ENCODE results near the gene GADL1.
A peak's percentile ranks its signal among the peaks of the same experiment; 100 is the strongest.

The GADL1 gene

GRCh38 chr3:30695302-30696061 lies 199.0 kb downstream of the GADL1 start:
- DNase-seq, result no peak

- DNase-seq, result no peak
These were observed 199.8 kb downstream of the GADL1 start for GRCh38 chr3:30694668-30695067.

GRCh38 chr3:30694148-30694547 lies 200.3 kb downstream of the GADL1 start:
- no peak for DNase-seq

DNA sequence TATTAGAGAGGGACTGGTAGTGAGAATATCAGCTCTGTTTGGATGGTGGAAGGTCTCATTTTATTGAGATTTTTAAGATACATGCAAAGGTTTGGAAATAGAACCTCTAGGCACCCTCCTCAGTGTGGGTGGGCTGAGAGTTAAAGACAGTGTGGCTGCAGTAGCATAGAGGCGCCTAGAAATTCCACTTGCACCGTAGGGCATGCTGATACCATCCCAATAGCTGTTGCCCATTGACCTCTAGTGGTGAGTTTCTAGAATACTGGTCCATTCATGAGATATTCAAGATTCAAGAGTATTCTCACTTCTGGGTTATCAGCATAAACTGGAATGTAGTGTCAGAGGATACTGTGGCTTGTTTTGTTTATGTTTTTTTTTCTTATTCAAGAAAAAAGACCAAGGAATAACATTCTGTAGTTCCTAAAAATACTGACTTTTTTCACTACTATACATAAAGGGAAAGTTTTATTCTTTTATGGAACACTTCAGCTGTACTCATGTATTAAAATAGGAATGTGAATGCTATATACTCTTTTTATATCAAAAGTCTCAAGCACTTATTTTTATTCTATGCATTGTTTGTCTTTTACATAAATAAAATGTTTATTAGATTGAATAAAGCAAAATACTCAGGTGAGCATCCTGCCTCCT lies 200.9 kb downstream of the GADL1 start:
- DNase-seq, result peak in 18 of 51 donors; percentile 6 to 69 (median 25)

GRCh38 chr3:30692498-30693130 lies 201.8 kb downstream of the GADL1 start:
- peak in 1 of 51 donors; percentile 34 for DNase-seq

- no peak for DNase-seq
These were observed 202.5 kb downstream of the GADL1 start for GRCh38 chr3:30691944-30692343.

GRCh38 chr3:30691249-30691880 lies 203.1 kb downstream of the GADL1 start:
- DNase-seq, result no peak

GRCh38 chr3:30690199-30690598 lies 204.3 kb downstream of the GADL1 start:
- DNase-seq, result no peak

- peak in 3 of 51 donors; percentile 9 to 41 (median 14) for DNase-seq
These were observed 205.5 kb downstream of the GADL1 start for GRCh38 chr3:30688776-30689641.

GRCh38 chr3:30687930-30688570 lies 206.4 kb downstream of the GADL1 start:
- no peak for DNase-seq

DNA sequence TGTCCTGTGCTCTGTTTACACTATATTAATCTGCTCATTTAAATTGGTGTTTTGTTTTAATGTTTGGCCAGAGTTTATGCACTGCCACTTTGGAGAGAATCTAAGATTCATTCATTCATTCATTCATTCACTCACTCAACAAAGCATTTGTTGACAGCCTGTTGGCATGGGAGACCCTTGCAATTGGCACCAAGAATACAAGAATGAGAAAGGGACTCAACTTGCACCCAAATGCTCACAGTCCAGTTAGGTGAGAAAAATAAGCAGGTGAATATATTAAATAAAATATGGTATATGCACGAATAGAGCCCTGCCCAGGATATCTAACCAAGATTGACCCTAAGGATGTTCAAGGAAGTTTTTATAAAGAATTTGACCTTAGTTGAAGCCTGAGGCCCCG lies 207.7 kb downstream of the GADL1 start:
- DNase-seq, result no peak

- no peak for DNase-seq
These were observed 208.3 kb downstream of the GADL1 start for GRCh38 chr3:30686176-30686575.

DNA sequence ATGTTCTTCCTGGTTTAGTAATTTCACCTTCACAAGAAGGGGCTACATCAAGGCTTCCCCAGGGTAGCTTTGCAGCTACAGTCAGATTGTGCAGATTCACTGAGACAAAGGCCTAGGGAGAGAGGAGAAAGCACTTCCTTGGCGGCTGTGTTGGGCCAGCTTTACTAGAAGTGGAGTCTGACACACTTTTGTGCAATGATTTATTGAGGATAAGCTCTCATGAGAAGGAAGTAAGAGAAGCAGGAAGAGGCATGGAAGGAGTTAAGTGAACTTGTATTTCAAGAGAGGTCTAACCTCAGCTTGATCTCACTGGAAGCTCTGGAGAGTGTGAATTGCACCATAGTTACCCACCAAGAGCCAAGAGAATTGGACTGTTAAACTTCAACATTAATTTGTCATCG lies 209.2 kb downstream of the GADL1 start:
- DNase-seq, result no peak

DNA sequence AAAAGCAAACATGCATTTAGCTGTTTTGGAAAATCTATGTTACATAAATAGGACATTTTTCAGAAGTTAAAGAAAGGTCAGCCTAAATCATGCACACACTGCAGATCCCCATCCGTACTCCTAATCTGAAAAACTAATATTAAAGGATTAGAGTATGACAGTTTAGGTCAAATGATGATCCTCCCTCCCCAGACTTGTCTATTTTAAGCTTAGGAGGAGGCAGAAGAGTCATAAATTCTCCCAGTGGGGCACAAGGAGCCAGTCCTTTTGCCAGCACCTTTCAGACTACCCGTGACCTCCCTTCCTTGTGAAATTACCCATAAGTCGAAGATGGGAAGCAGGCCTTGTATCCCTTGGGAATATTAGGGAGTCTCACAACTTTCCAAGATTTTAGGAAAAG lies 210.1 kb downstream of the GADL1 start:
- no peak for DNase-seq

- no peak for DNase-seq
These were observed 210.7 kb downstream of the GADL1 start for GRCh38 chr3:30683769-30684168.

- no peak for DNase-seq
These were observed 211.9 kb downstream of the GADL1 start for GRCh38 chr3:30682434-30683155.

DNA sequence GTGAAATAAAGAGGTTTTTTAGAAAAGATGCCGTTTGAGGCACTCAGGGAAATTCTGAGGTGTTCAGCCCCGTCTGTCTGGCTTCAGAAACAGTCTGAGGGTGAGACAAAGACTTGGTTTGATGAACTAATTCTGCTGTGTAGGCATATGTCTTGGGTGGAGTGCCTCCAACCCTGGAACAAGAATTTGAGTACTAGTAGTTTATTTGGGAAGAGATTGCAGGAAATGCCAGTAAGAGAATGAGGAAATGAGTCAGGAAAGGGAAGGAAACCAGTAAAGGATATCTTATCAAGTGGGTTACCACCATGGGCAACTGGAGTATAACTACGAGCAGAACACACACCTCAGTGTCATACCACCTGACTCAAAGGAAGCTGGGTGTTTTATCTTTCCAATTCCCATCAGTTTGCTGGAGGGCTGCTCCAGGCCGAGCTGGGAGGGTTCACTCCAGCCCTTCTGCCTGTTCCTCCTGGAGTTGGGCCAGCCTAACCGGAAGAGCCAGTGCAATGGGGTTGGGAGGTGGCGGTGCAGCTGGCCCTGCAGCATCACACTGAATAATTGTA lies 212.7 kb downstream of the GADL1 start:
- DNase-seq, result peak in 21 of 51 donors; percentile 4 to 72 (median 20)

DNA sequence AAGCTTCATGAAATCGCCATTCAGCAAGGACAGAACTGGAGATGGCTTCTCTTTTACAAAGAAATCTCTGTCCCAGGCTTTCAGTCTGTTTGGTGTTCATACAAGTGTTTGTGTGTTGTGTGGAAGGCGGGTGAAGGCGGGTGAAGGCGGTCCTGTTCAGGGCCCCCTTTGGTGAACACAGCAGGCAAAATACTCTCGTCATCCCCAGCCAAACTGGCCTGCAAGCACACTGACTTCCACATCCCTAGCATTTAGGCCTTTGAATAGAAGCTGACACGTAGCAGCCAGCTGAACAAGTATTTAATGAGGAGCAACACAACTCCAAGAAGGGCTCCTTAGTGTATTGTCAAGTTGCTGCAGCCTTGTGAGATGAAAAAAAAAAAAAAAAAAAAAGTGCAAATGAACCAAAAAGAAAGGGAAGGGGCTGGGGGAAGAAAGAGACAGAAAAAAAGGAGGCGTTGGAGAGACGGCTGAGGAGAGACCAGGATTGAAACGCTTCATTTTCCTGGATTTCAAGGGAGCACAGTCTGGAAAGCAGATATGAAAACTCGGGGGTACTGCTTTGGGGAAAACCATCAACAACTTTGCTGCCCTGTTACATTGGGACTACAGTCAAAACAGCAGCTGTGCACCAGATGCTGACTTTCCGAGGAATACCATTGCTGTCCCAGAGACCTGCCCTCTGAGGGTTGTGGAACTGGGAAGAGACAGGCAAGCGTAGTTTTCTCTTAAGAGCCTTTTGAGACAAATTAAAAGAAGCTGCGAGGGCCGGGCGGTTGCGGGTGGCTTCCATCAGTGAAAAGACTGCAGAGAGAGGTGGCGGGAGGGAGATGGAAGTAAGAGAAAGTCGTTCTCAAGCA lies 213.4 kb downstream of the GADL1 start:
- DNase-seq, result peak in 42 of 51 donors; percentile 8 to 86 (median 61)

GRCh38 chr3:30679045-30679444 lies 215.4 kb downstream of the GADL1 start:
- DNase-seq, result no peak
